ENCODE measurements around the gene DNLZ.

- TF ChIP-seq, protein P1, sequence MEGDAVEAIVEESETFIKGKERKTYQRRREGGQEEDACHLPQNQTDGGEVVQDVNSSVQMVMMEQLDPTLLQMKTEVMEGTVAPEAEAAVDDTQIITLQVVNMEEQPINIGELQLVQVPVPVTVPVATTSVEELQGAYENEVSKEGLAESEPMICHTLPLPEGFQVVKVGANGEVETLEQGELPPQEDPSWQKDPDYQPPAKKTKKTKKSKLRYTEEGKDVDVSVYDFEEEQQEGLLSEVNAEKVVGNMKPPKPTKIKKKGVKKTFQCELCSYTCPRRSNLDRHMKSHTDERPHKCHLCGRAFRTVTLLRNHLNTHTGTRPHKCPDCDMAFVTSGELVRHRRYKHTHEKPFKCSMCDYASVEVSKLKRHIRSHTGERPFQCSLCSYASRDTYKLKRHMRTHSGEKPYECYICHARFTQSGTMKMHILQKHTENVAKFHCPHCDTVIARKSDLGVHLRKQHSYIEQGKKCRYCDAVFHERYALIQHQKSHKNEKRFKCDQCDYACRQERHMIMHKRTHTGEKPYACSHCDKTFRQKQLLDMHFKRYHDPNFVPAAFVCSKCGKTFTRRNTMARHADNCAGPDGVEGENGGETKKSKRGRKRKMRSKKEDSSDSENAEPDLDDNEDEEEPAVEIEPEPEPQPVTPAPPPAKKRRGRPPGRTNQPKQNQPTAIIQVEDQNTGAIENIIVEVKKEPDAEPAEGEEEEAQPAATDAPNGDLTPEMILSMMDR (IDR thresholded peaks at IDR 0.05), result no peak
- TF ChIP-seq POLR2A (IDR thresholded peaks at IDR 0.05), result no peak
Measured at GRCh38 chr9:136379891-136380290, 16.3 kb upstream of the DNLZ start.

Data from heart left ventricle (tissue), 13 donors.